OCI-M1 (cell line): Measurements from ENCODE around the gene TPST1.
"Not testable (repeated sequence)": the region's sequence is repeated elsewhere in the genome, so short reads cannot be mapped to it uniquely, and the experiment has no call there.

Source experiments
- DNase-seq: peaks from one replicate; lab custom pipeline; 2025; lab: John Stamatoyannopoulos, UW

TPST1 gene

GRCh38 chr7:66379542-66380160, 174.5 kb downstream of the TPST1 start:
- no peak for DNase-seq

GRCh38 chr7:66380272-66380888, 175.2 kb downstream of the TPST1 start:
- no peak for DNase-seq

- not testable (repeated sequence) for DNase-seq
Observed at GRCh38 chr7:66382182-66382923, 177.2 kb downstream of the TPST1 start.

- DNase-seq = not testable (repeated sequence)
Observed at GRCh38 chr7:66385191-66385905, 180.2 kb downstream of the TPST1 start.

- DNase-seq = not testable (repeated sequence)
Observed at GRCh38 chr7:66395128-66395571, 190.0 kb downstream of the TPST1 start.

- DNase-seq = not testable (repeated sequence)
Observed at GRCh38 chr7:66396052-66396451, 190.9 kb downstream of the TPST1 start.

GRCh38 chr7:66398841-66399240, 193.7 kb downstream of the TPST1 start:
- not testable (repeated sequence) for DNase-seq

- DNase-seq = no peak
Observed at GRCh38 chr7:66399566-66399965, 194.4 kb downstream of the TPST1 start.

GRCh38 chr7:66400400-66400799, 195.3 kb downstream of the TPST1 start:
- DNase-seq = no peak

GRCh38 chr7:66401126-66401525, 196.0 kb downstream of the TPST1 start:
- DNase-seq = not testable (repeated sequence)

- DNase-seq = not testable (repeated sequence)
Observed at GRCh38 chr7:66401932-66402331, 196.8 kb downstream of the TPST1 start.

GRCh38 chr7:66403564-66403963, 198.4 kb downstream of the TPST1 start:
- no peak for DNase-seq

GRCh38 chr7:66409493-66409892, 204.4 kb downstream of the TPST1 start:
- no peak for DNase-seq
